ENCODE results near the gene SMYD1.

Gene SMYD1

DNA sequence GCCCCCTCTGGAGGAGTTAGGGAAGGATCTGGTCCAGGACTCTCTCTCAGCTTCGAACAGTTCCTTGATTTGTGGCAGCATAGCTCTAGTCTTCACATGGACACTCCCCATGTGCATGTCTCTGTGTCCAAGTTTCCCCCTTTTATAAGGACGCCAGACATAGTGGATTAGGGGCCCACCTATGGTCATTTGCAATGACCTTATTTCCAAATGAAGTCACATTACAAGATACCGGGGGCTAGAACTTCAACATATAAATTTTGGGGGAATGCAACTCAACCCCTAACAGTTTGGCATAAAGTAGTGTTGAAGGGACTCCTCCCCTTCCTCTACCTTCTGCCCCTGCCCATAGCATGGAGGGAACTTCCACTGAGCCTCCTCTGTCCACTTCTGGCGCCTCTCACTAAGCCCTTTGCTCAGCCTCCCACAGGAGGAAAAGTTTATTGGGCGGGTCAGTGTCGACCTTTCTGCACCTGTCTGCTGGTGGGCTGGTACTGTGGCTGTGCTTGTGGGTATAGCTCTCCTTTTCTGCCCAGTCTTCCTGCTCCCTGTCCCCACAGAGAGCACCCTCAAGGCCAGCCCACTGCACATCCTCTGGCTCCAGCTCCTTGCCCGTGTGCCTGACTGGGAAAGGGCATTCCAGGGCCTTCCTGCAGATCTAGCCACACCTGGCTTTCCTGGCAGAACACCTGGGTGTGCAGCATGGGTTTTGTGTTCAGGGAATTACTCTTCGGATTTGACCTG lies 54.7 kb downstream of the SMYD1 start:
- in situ Hi-C loops (cut with MboI; ENCODE audit: low pct_unique_long_range_greater_than_20kb, low sequenced_read_pairs, unreplicated experiment), result no loop called here
- no peak for DNase-seq (ENCODE audit: low spot score)
- TF ChIP-seq, protein P1, sequence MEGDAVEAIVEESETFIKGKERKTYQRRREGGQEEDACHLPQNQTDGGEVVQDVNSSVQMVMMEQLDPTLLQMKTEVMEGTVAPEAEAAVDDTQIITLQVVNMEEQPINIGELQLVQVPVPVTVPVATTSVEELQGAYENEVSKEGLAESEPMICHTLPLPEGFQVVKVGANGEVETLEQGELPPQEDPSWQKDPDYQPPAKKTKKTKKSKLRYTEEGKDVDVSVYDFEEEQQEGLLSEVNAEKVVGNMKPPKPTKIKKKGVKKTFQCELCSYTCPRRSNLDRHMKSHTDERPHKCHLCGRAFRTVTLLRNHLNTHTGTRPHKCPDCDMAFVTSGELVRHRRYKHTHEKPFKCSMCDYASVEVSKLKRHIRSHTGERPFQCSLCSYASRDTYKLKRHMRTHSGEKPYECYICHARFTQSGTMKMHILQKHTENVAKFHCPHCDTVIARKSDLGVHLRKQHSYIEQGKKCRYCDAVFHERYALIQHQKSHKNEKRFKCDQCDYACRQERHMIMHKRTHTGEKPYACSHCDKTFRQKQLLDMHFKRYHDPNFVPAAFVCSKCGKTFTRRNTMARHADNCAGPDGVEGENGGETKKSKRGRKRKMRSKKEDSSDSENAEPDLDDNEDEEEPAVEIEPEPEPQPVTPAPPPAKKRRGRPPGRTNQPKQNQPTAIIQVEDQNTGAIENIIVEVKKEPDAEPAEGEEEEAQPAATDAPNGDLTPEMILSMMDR (IDR thresholded peaks at IDR 0.05; ENCODE audit: extremely low read depth, insufficient read depth, missing control alignments), result no peak

DNA sequence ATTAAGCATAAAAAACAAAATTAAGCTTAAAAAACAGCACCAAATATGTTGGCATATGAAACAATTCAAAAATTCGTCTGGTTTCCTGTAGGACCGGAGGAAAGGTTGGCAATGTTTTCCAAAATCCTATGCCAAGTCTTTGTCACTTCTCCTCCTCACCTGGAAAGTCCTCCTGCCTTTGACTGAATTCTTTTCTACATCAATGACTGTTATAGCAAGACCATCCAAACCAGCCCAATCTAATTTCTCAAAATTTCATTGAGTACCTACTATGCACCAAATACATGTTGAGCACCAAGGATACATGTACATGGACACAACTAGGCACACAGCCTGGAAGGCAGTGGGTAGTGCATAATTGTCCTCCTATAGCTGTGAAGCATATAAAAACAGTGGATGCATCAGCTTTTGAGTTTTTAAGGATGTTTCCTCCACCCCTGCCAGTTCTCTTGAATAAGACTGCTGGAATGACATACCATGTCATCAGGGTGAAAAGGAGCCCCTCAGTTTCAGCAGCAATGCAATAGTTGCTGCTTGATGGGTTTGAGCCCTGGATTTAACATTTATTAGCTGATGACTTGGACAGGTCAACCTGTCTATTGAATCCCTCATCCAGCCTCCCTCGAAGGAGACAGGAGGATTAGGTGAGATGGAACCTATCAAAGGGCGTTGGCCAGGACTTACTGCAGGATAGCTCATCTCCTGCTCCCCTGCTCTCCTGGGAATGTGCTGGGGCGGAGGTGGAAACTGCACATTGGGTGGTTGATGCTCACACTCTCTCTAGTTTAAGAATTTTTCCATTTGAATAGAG lies 55.7 kb downstream of the SMYD1 start:
- TF ChIP-seq, protein P1 (IDR thresholded peaks at IDR 0.05; ENCODE audit: extremely low read depth, insufficient read depth, missing control alignments), result no peak
- in situ Hi-C loops (cut with MboI; ENCODE audit: low pct_unique_long_range_greater_than_20kb, low sequenced_read_pairs, unreplicated experiment), result no loop called here
- no peak for DNase-seq (ENCODE audit: low spot score)

GRCh38 chr2:88123975-88124917 lies 56.6 kb downstream of the SMYD1 start:
- TF ChIP-seq, protein P1 (IDR thresholded peaks at IDR 0.05; ENCODE audit: extremely low read depth, insufficient read depth, missing control alignments), result no peak
- in situ Hi-C loops (cut with MboI; ENCODE audit: low pct_unique_long_range_greater_than_20kb, low sequenced_read_pairs, unreplicated experiment), result no loop called here
- no peak for DNase-seq (ENCODE audit: low spot score)

GRCh38 chr2:88125344-88125923 lies 57.8 kb downstream of the SMYD1 start:
- DNase-seq (ENCODE audit: low spot score), result no peak
- in situ Hi-C loops (cut with MboI; ENCODE audit: low pct_unique_long_range_greater_than_20kb, low sequenced_read_pairs, unreplicated experiment), result no loop called here
- TF ChIP-seq, protein P1 (IDR thresholded peaks at IDR 0.05; ENCODE audit: extremely low read depth, insufficient read depth, missing control alignments), result no peak

GRCh38 chr2:88125924-88126771 lies 58.5 kb downstream of the SMYD1 start:
- TF ChIP-seq, protein P1 (IDR thresholded peaks at IDR 0.05; ENCODE audit: extremely low read depth, insufficient read depth, missing control alignments), result no peak
- DNase-seq (ENCODE audit: low spot score), result no peak
- in situ Hi-C loops (cut with MboI; ENCODE audit: low pct_unique_long_range_greater_than_20kb, low sequenced_read_pairs, unreplicated experiment), result no loop called here
